Subcutaneous abdominal adipose tissue (tissue), 5 donors: ENCODE data around the gene ARHGAP21.
"Not testable (repeated sequence)": the region's sequence is repeated elsewhere in the genome, so short reads cannot be mapped to it uniquely, and the experiment has no call there.

ENCODE experiments used
- H3K27ac ChIP-seq: one replicate; pipeline ENCODE4 v1.7.0; 2013; ENCODE audit warnings: low read depth, mild to moderate bottlenecking, inconsistent platforms, low read length, moderate library complexity
- H3K27me3 ChIP-seq, 5 donors: one replicate each; pipeline ENCODE4 v1.7.0; 2013; ENCODE audit warnings: low read length in 5 of 5, inconsistent platforms in 1 of 5; ENCODE audit not compliant: control insufficient read depth in 5 of 5, insufficient read depth in 4 of 5
- H3K36me3 ChIP-seq, 5 donors: one replicate each; pipeline ENCODE4 v1.7.0; 2013; ENCODE audit warnings: low read length in 5 of 5; ENCODE audit not compliant: control insufficient read depth in 5 of 5, insufficient read depth in 5 of 5
- H3K4me1 ChIP-seq, 5 donors: one replicate each; pipeline ENCODE4 v1.7.0; 2013; ENCODE audit warnings: low read length in 5 of 5, mild to moderate bottlenecking in 3 of 5, moderate library complexity in 1 of 5; ENCODE audit not compliant: control insufficient read depth in 5 of 5, insufficient read depth in 5 of 5
- H3K4me3 ChIP-seq, 5 donors: one replicate each; pipeline ENCODE4 v1.7.0; 2013; ENCODE audit warnings: low read length in 5 of 5, low read depth in 1 of 5
- H3K9ac ChIP-seq, 5 donors: one replicate each; pipeline ENCODE4 v1.7.0; 2013; ENCODE audit warnings: low read length in 5 of 5, mild to moderate bottlenecking in 4 of 5, moderate library complexity in 3 of 5
- H3K9me3 ChIP-seq, 5 donors: one replicate each; pipeline ENCODE4 v1.7.0; 2013; ENCODE audit warnings: low read length in 5 of 5; ENCODE audit not compliant: control insufficient read depth in 5 of 5
- donor health status: healthy.
- donor health status: healthy.
- donor health status: healthy.
- donor health status: healthy.
- donor health status: healthy.

The ARHGAP21 gene

GRCh38 chr10:24723788-24724380, at the start of gene ARHGAP21:
Gene ARHGAP21 (minus strand): TSS chr10:24723887. CDS start chr10:24721899, 1,988 bp downstream.
- H3K9ac ChIP-seq = peak within 1 kb of the TSS; percentile 88 to 96 (median 92)
- peaks cover 4 to 45% (median 43%) of the 10 kb centered on the region in 5 donors for H3K4me1 ChIP-seq
- no peaks in the 10 kb centered on the region for H3K9me3 ChIP-seq
- peak within 1 kb of the TSS; percentile 87 to 99 (median 94) for H3K4me3 ChIP-seq
- peaks cover 0 to 6% (median 0%) of the 10 kb centered on the region in 5 donors for H3K36me3 ChIP-seq
- peak within 1 kb of the TSS; percentile 99 for H3K27ac ChIP-seq
- H3K27me3 ChIP-seq = no peaks in the 10 kb centered on the region

- H3K9ac ChIP-seq = no peak overlapping the region
- H3K4me3 ChIP-seq = no peak overlapping the region
- H3K27ac ChIP-seq = no peak overlapping the region
- no peaks in the 10 kb centered on the region for H3K27me3 ChIP-seq
- no peaks in the 10 kb centered on the region for H3K4me1 ChIP-seq
- H3K36me3 ChIP-seq = no peaks in the 10 kb centered on the region
- no peaks in the 10 kb centered on the region for H3K9me3 ChIP-seq
Measured at GRCh38 chr10:24771943-24772694, 48.4 kb upstream of the ARHGAP21 start.

- not testable (repeated sequence) for H3K4me1 ChIP-seq, H3K36me3 ChIP-seq, H3K4me3 ChIP-seq, H3K27me3 ChIP-seq, H3K9me3 ChIP-seq, H3K27ac ChIP-seq, H3K9ac ChIP-seq
Measured at GRCh38 chr10:24764991-24765390, 41.3 kb upstream of the ARHGAP21 start.

- Histone ChIP-seq H3K27me3 (no peaks in the 10 kb centered on the region), H3K4me1 (peaks cover 0 to 9% (median 4%) of the 10 kb centered on the region in 5 donors), H3K9me3 (no peaks in the 10 kb centered on the region), H3K4me3 (no peak overlapping the region), H3K9ac (no peak overlapping the region), H3K27ac (no peak overlapping the region), H3K36me3 (no peaks in the 10 kb centered on the region)
Measured at GRCh38 chr10:24762966-24763623, 39.4 kb upstream of the ARHGAP21 start.

GRCh38 chr10:24762161-24762924, 38.7 kb upstream of the ARHGAP21 start:
- Histone ChIP-seq H3K4me3 (no peak overlapping the region), H3K4me1 (peaks cover 0 to 9% (median 4%) of the 10 kb centered on the region in 5 donors), H3K27me3 (no peaks in the 10 kb centered on the region), H3K9ac (no peak overlapping the region), H3K36me3 (no peaks in the 10 kb centered on the region), H3K9me3 (no peaks in the 10 kb centered on the region), H3K27ac (no peak overlapping the region)

GRCh38 chr10:24759672-24760071, 36.0 kb upstream of the ARHGAP21 start:
- Histone ChIP-seq H3K27me3 (no peaks in the 10 kb centered on the region), H3K9me3 (no peaks in the 10 kb centered on the region), H3K9ac (no peak overlapping the region), H3K4me1 (peaks cover 0 to 9% (median 4%) of the 10 kb centered on the region in 5 donors), H3K4me3 (no peak overlapping the region), H3K27ac (no peak overlapping the region), H3K36me3 (no peaks in the 10 kb centered on the region)

- H3K27me3 ChIP-seq, H3K4me3 ChIP-seq: not testable (repeated sequence)
Measured at GRCh38 chr10:24758254-24758653, 34.6 kb upstream of the ARHGAP21 start.

GRCh38 chr10:24756283-24756682, 32.6 kb upstream of the ARHGAP21 start:
- no peaks in the 10 kb centered on the region for H3K9me3 ChIP-seq
- no peaks in the 10 kb centered on the region for H3K4me1 ChIP-seq
- H3K36me3 ChIP-seq = no peaks in the 10 kb centered on the region
- no peak overlapping the region for H3K27ac ChIP-seq
- no peaks in the 10 kb centered on the region for H3K27me3 ChIP-seq
- no peak overlapping the region for H3K9ac ChIP-seq
- H3K4me3 ChIP-seq = no peak overlapping the region

More at GRCh38 chr10:24758254-24758653, 34.6 kb upstream of the ARHGAP21 start:
- H3K36me3 ChIP-seq, H3K9me3 ChIP-seq, H3K9ac ChIP-seq, H3K4me1 ChIP-seq, H3K27ac ChIP-seq: not testable (repeated sequence)

GRCh38 chr10:24751716-24752115, 28.0 kb upstream of the ARHGAP21 start:
- Histone ChIP-seq H3K27me3 (no peaks in the 10 kb centered on the region), H3K36me3 (no peaks in the 10 kb centered on the region), H3K9ac (no peak overlapping the region), H3K27ac (no peak overlapping the region), H3K4me3 (no peak overlapping the region), H3K9me3 (no peaks in the 10 kb centered on the region), H3K4me1 (no peaks in the 10 kb centered on the region)
